Right renal cortex interstitium (tissue), 3 donors: ENCODE results near the gene TAS1R1. TPM values are rescaled to one million over a fixed set of nuclear protein-coding genes. Genes with fewer than 3 reads are reported as not detected.

ENCODE experiments used
- DNase-seq, 3 donors: peaks; one replicate each; pipeline ENCODE4 v3.0.0-alpha.2; 2013; ENCODE audit warnings: low read depth in 3 of 3, low spot score in 2 of 3
- polyA plus RNA-seq, 3 donors: library from polyadenylated mRNA; unstranded; fragments of 120-200 nt; gene quantifications; one replicate each; pipeline ENCODE4 v1.2.1, GENCODE V29; 2013; ENCODE audit not compliant: insufficient read length in 3 of 3

TAS1R1 gene
- polyA plus RNA-seq, 3 donors: 0.08 to 0.17 TPM; not detected in 1

DNA sequence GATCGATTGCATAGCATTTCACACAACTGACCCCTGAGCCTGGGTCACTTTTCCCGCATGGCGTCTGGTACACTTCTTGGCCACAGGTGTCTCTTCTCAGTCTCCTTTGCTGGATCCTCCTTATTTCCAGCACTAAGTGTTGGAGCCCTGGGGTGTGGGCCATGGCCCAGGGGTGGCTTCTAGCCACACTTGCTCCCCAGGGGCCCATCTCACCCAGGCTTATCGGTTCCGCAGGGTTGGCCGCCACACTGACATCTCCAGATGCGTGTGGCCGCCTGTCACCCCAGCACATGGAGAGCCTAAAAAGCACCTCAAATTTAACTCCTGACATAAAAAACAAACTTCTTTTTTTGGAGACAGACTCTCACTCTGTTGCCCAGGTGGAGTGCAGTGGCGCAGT, 71.9 kb downstream of the TAS1R1 start:
- no peak for DNase-seq

DNA sequence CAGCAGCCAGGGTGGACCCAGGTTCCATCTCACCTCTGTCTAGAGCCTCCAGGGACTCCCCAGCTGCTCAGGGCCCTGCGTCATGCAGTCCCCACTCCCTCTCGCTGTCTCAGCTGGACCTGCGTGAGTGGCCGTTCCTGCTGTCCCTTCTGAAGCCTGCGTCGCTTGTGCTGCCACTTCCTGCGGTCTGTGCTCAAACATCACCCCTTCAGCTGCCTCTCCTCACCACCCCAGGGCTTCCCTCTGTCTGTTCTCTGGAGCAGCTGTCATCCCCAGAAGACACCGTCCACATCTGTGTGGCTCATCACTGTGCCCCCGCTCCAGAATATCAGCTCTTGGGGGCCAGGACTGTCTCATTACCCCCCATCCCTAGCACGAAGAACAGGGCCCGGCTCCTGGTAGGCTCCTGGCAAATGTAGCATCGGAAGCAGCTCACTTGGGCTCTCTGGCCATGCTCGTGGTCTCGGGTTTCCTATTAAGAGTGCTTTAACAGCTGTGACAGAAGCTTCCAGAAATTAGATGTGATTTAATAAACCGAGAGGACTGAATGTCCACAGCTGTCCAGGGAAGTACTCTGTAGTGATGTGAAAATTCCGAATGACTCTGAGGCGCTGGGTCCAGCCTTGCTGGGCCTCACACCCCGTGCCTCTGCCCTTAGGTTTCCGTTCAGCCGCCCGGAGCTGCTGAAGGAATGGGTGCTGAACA, 72.9 kb downstream of the TAS1R1 start:
- no peak for DNase-seq

- DNase-seq: no peak
Measured at GRCh38 chr1:6628971-6629479, 73.9 kb downstream of the TAS1R1 start.

Other genes with a start within 250 kb of the TAS1R1 start
- gene ACOT7, start 161.5 kb upstream of the TAS1R1 start, polyA plus RNA-seq: 10 to 100 TPM; 29.3 to 36.1 (median 30.4) TPM
- under 1 TPM; 0.14 to 0.42 (median 0.34) TPM for gene HES2, start 135.4 kb upstream of the TAS1R1 start, polyA plus RNA-seq
- 10 to 100 TPM; 10.4 to 14.4 (median 12.2) TPM for gene ESPN, start 130.5 kb upstream of the TAS1R1 start, polyA plus RNA-seq
- gene TNFRSF25, start 89.1 kb upstream of the TAS1R1 start, polyA plus RNA-seq: 1 to 10 TPM; 7.0 to 9.2 (median 8.6) TPM
- gene PLEKHG5, start 63.6 kb upstream of the TAS1R1 start, polyA plus RNA-seq: 10 to 100 TPM in 2 of 3 donors, 1 to 10 TPM in 1; 9.1 to 11.1 (median 10.2) TPM
- gene NOL9, start 794 bp upstream of the TAS1R1 start, polyA plus RNA-seq: 10 to 100 TPM; 14.8 to 15.9 (median 15.1) TPM
- 10 to 100 TPM; 24.0 to 28.5 (median 26.6) TPM for gene ZBTB48, start 24.7 kb downstream of the TAS1R1 start, polyA plus RNA-seq
- 10 to 100 TPM; 12.3 to 14.5 (median 13.2) TPM for gene KLHL21, start 47.6 kb downstream of the TAS1R1 start, polyA plus RNA-seq
- gene PHF13, start 58.4 kb downstream of the TAS1R1 start, polyA plus RNA-seq: 10 to 100 TPM; 23.5 to 25.0 (median 23.6) TPM
- 10 to 100 TPM; 16.7 to 18.4 (median 16.8) TPM for gene THAP3, start 69.6 kb downstream of the TAS1R1 start, polyA plus RNA-seq
- 10 to 100 TPM; 59.9 to 68.9 (median 61.2) TPM for gene DNAJC11, start 146.5 kb downstream of the TAS1R1 start, polyA plus RNA-seq
- 10 to 100 TPM; 82.3 to 84.7 (median 83.6) TPM for gene CAMTA1, start 230.1 kb downstream of the TAS1R1 start, polyA plus RNA-seq